ENCODE measurements around the gene TRIP12. TPM values are rescaled to one million over a fixed set of nuclear protein-coding genes. Genes with fewer than 3 reads are reported as not detected.

Gene TRIP12
- total RNA-seq, 1 donor, result 249 TPM

- Histone ChIP-seq H3K36me3 (ENCODE audit: insufficient read depth, low read length) (peaks cover 74% of the 10 kb centered on the region), H3K4me1 (ENCODE audit: insufficient read depth, low read length) (peaks cover 16% of the 10 kb centered on the region), H3K4me3 (ENCODE audit: insufficient read depth, low read length) (no peak overlapping the region), H3K4me2 (ENCODE audit: insufficient read depth, low read length) (no peak overlapping the region), H4K20me1 (ENCODE audit: insufficient read depth, low read length) (peaks cover 23% of the 10 kb centered on the region), H3K9me3 (ENCODE audit: low read depth, low read length) (no peaks in the 10 kb centered on the region), H3K27ac (ENCODE audit: low read depth, low read length) (no peak overlapping the region), H3K27me3 (ENCODE audit: insufficient read depth, low read length) (no peaks in the 10 kb centered on the region), H2AFZ (ENCODE audit: low read length) (no peak overlapping the region), H3K79me2 (ENCODE audit: insufficient read depth, low read length) (peaks cover 27% of the 10 kb centered on the region)
- TF ChIP-seq CTCF (IDR thresholded peaks at IDR 0.05; ENCODE audit: extremely low read depth, low read depth, low read length), result no peak
- DNase-seq (ENCODE audit: insufficient read length, low spot score, missing footprints), result no peak
Observed at GRCh38 chr2:229777716-229778115, 144.1 kb downstream of the TRIP12 start.

GRCh38 chr2:229775614-229776313 lies 146.0 kb downstream of the TRIP12 start:
- H3K27me3 ChIP-seq (ENCODE audit: insufficient read depth, low read length), result no peaks in the 10 kb centered on the region
- no peak overlapping the region for H3K4me2 ChIP-seq (ENCODE audit: insufficient read depth, low read length)
- peaks cover 15% of the 10 kb centered on the region for H4K20me1 ChIP-seq (ENCODE audit: insufficient read depth, low read length)
- H3K9me3 ChIP-seq (ENCODE audit: low read depth, low read length), result no peaks in the 10 kb centered on the region
- no peak for TF ChIP-seq CTCF (IDR thresholded peaks at IDR 0.05; ENCODE audit: extremely low read depth, low read depth, low read length)
- peaks cover 5% of the 10 kb centered on the region for H3K4me1 ChIP-seq (ENCODE audit: insufficient read depth, low read length)
- no peak for DNase-seq (ENCODE audit: insufficient read length, low spot score, missing footprints)
- H3K79me2 ChIP-seq (ENCODE audit: insufficient read depth, low read length), result peaks cover 23% of the 10 kb centered on the region
- no peak overlapping the region for H2AFZ ChIP-seq (ENCODE audit: low read length)
- no peak overlapping the region for H3K27ac ChIP-seq (ENCODE audit: low read depth, low read length)
- no peak overlapping the region for H3K4me3 ChIP-seq (ENCODE audit: insufficient read depth, low read length)
- peaks cover 91% of the 10 kb centered on the region for H3K36me3 ChIP-seq (ENCODE audit: insufficient read depth, low read length)

- Histone ChIP-seq H4K20me1 (ENCODE audit: insufficient read depth, low read length) (peaks cover under 1% of the 10 kb centered on the region), H3K36me3 (ENCODE audit: insufficient read depth, low read length) (peaks cover 94% of the 10 kb centered on the region)
- TF ChIP-seq CTCF (IDR thresholded peaks at IDR 0.05; ENCODE audit: extremely low read depth, low read depth, low read length), result no peak
Observed at GRCh38 chr2:229774237-229774636, 147.6 kb downstream of the TRIP12 start.

GRCh38 chr2:229768235-229768634 lies 153.6 kb downstream of the TRIP12 start:
- H3K27ac ChIP-seq (ENCODE audit: low read depth, low read length), result no peak overlapping the region
- no peak overlapping the region for H3K4me3 ChIP-seq (ENCODE audit: insufficient read depth, low read length)
- DNase-seq (ENCODE audit: insufficient read length, low spot score, missing footprints), result no peak
- H3K36me3 ChIP-seq (ENCODE audit: insufficient read depth, low read length), result peaks cover 91% of the 10 kb centered on the region
- no peaks in the 10 kb centered on the region for H3K9me3 ChIP-seq (ENCODE audit: low read depth, low read length)
- H3K4me2 ChIP-seq (ENCODE audit: insufficient read depth, low read length), result no peak overlapping the region
- no peaks in the 10 kb centered on the region for H3K27me3 ChIP-seq (ENCODE audit: insufficient read depth, low read length)
- TF ChIP-seq CTCF (IDR thresholded peaks at IDR 0.05; ENCODE audit: extremely low read depth, low read depth, low read length), result no peak
- H2AFZ ChIP-seq (ENCODE audit: low read length), result no peak overlapping the region
- H3K79me2 ChIP-seq (ENCODE audit: insufficient read depth, low read length), result no peaks in the 10 kb centered on the region
- H4K20me1 ChIP-seq (ENCODE audit: insufficient read depth, low read length), result no peaks in the 10 kb centered on the region
- no peaks in the 10 kb centered on the region for H3K4me1 ChIP-seq (ENCODE audit: insufficient read depth, low read length)

More at GRCh38 chr2:229774237-229774636, 147.6 kb downstream of the TRIP12 start:
- H3K9me3 ChIP-seq (ENCODE audit: low read depth, low read length), result no peaks in the 10 kb centered on the region
- no peak overlapping the region for H3K4me3 ChIP-seq (ENCODE audit: insufficient read depth, low read length)
- DNase-seq (ENCODE audit: insufficient read length, low spot score, missing footprints), result no peak
- H3K27me3 ChIP-seq (ENCODE audit: insufficient read depth, low read length), result no peaks in the 10 kb centered on the region
- H3K27ac ChIP-seq (ENCODE audit: low read depth, low read length), result no peak overlapping the region
- H3K79me2 ChIP-seq (ENCODE audit: insufficient read depth, low read length), result peaks cover 9% of the 10 kb centered on the region
- no peaks in the 10 kb centered on the region for H3K4me1 ChIP-seq (ENCODE audit: insufficient read depth, low read length)
- H2AFZ ChIP-seq (ENCODE audit: low read length), result no peak overlapping the region
- no peak overlapping the region for H3K4me2 ChIP-seq (ENCODE audit: insufficient read depth, low read length)

Data from osteoblast (primary cell).